Heart left ventricle (tissue), 13 donors: ENCODE measurements around the gene ATP2B1.

Experiments
- CTCF ChIP-seq, 12 donors: fragments of 200-600 bp; sonication (generic) in 4 of 12; IDR thresholded peaks; one replicate each; pipeline versions ENCODE4 v1.5.0 to v1.8.0; 2018 to 2022; ENCODE audit warnings: antibody characterized with exemption in 12 of 12, mild to moderate bottlenecking in 5 of 12
- POLR2A ChIP-seq, 2 donors: fragments of 450-650 bp; IDR thresholded peaks; one replicate each; pipeline ENCODE4 v1.6.1; 2017; ENCODE audit warnings: antibody characterized with exemption in 2 of 2, mild to moderate bottlenecking in 2 of 2, moderate library complexity in 2 of 2
- donor health status: ischemic (EF 13 %, LVEDD 7.1; RV severe dilation, severe dysfunction).
- donor health status: DM: no; HTN: yes; CAD: no.
- donor health status: DM: no; HTN: no; CAD: no.
- donor health status: ischemic (EF 25% LVEDD 6.9; RV normal size, moderate dysfunction).
- donor health status: ischemic (EF 25% LVEDD 5.7; RV mildly dilated, moderate dysfunction).
- donor health status: ischemic (EF 35%, LVEDD 5.7; RV mildly dilated, moderate dysfunction).
- donor health status: nonischemic (EF 11% LVEDD 7.7; RV severe dilation, severe dysfunction).
- donor health status: DM: yes; HTN: yes; CAD: no.
- donor health status: PGD.
- donor health status: ischemic (EF 29% LVEDD 5.4; RV normal size, mild dysfunction).
- donor health status: nonischemic (EF 23%, LVEDD 6.1; RV moderate dilation, normal function).

- TF ChIP-seq POLR2A (IDR thresholded peaks at IDR 0.05) (peak; percentile 38 to 84), CTCF (IDR thresholded peaks at IDR 0.05) (peak in 3 of 12 donors; percentile 12 to 45 (median 38))
Measured at GRCh38 chr12:89708565-89709156, at the start of gene ATP2B1.
